Hepatocyte (in vitro differentiated cells): ENCODE measurements around the gene QRICH1. TPM values are rescaled to one million over a fixed set of nuclear protein-coding genes. Genes with fewer than 3 reads are reported as not detected.

ENCODE experiments used
- DNase-seq: peaks from one replicate; pipeline ENCODE4 v3.0.0-alpha.2; 2016; ENCODE audit warnings: low spot score
- H2AFZ ChIP-seq: fragments of 200-600 bp; sonication (generic); 2 replicates; pipeline ENCODE4 v1.6.0; 2016; ENCODE audit warnings: antibody characterized with exemption, mild to moderate bottlenecking
- H3K27ac ChIP-seq: fragments of 200-600 bp; sonication (generic); 2 replicates; pipeline ENCODE4 v1.5.1; 2016; ENCODE audit warnings: mild to moderate bottlenecking
- H3K27me3 ChIP-seq: fragments of 200-600 bp; sonication (generic); 2 replicates; pipeline ENCODE4 v1.6.1; 2016
- H3K36me3 ChIP-seq: fragments of 200-600 bp; sonication (generic); replicated peaks from 2 replicates; pipeline ENCODE4 v1.5.1; 2016; ENCODE audit warnings: low read depth; ENCODE audit not compliant: insufficient read depth
- H3K4me1 ChIP-seq: fragments of 200-600 bp; sonication (generic); 2 replicates; pipeline ENCODE4 v1.5.1; 2016; ENCODE audit warnings: mild to moderate bottlenecking, moderate library complexity; ENCODE audit not compliant: insufficient read depth
- H3K4me2 ChIP-seq: fragments of 200-600 bp; sonication (generic); 2 replicates; pipeline ENCODE4 v1.6.0; 2016
- H3K4me3 ChIP-seq: fragments of 200-600 bp; sonication (generic); 2 replicates; pipeline ENCODE4 v1.5.1; 2016; ENCODE audit warnings: mild to moderate bottlenecking
- H3K79me2 ChIP-seq: fragments of 200-600 bp; sonication (generic); 2 replicates; pipeline ENCODE4 v1.6.0; 2017; ENCODE audit warnings: mild to moderate bottlenecking
- H3K9me2 ChIP-seq: fragments of 200-600 bp; sonication (generic); replicated peaks from 2 replicates; pipeline ENCODE4 v1.6.0; 2017; ENCODE audit warnings: mild to moderate bottlenecking; ENCODE audit not compliant: insufficient read depth
- H3K9me3 ChIP-seq: fragments of 200-600 bp; sonication (generic); 2 replicates; pipeline ENCODE4 v1.5.1; 2016; ENCODE audit warnings: low read depth, mild to moderate bottlenecking
- H4K20me1 ChIP-seq: fragments of 200-600 bp; sonication (generic); 2 replicates; pipeline ENCODE4 v1.6.0; 2016; ENCODE audit warnings: mild to moderate bottlenecking; ENCODE audit not compliant: insufficient read depth, poor library complexity, severe bottlenecking
- CTCF ChIP-seq: fragments of 200-600 bp; sonication (generic); IDR thresholded peaks from 2 replicates; pipeline ENCODE4 v1.5.1; 2016; ENCODE audit warnings: antibody characterized with exemption, mild to moderate bottlenecking; ENCODE audit not compliant: poor library complexity
- EZH2 ChIP-seq: fragments of 200-600 bp; sonication (generic); IDR thresholded peaks from 2 replicates; pipeline ENCODE4 v1.6.1; 2016; ENCODE audit warnings: antibody characterized with exemption, mild to moderate bottlenecking, borderline replicate concordance
- EZH2phosphoT487 ChIP-seq: fragments of 200-600 bp; sonication (generic); IDR thresholded peaks from one replicate; pipeline ENCODE4 v1.6.1; 2018; ENCODE audit warnings: antibody characterized with exemption, mild to moderate bottlenecking, low read depth, moderate library complexity; ENCODE audit not compliant: unreplicated experiment, severe bottlenecking
- WGBS: methylation state at CpG from one replicate; pipeline ENCODE4 v1.1.6; 2016; ENCODE audit warnings: low lambda C conversion rate; ENCODE audit errors: missing lambda C conversion rate; 5-methylcytosine and 5-hydroxymethylcytosine counted together
- polyA plus RNA-seq: library from polyadenylated mRNA; unstranded; fragments of >200 nt; fragmentation: Nextera tagmentation; extraction: Ambion mirVana; gene quantifications from 2 replicates; pipeline ENCODE4 v1.2.1, GENCODE V29; 2016
- total RNA-seq: library from RNA; depleted of rRNA; stranded (reverse); fragments of >200 nt; gene quantifications from 2 replicates; pipeline ENCODE4 v1.2.3, GENCODE V29; 2014

QRICH1 gene
- total and polyA plus RNA-seq, 2 experiments from 2014 or later: 42.6 to 79.9 TPM

- Histone ChIP-seq H3K4me1 (no peaks in the 10 kb centered on the region), H3K27ac (no peak overlapping the region), H4K20me1 (peaks cover 32% of the 10 kb centered on the region), H3K9me3 (no peaks in the 10 kb centered on the region), H3K79me2 (peaks cover 86% of the 10 kb centered on the region), H3K9me2 (no peaks in the 10 kb centered on the region), H3K4me2 (no peak overlapping the region), H3K27me3 (no peaks in the 10 kb centered on the region), H3K4me3 (no peak overlapping the region), H2AFZ (no peak overlapping the region), H3K36me3 (no peaks in the 10 kb centered on the region)
- 97% methylated on average over 13 of the region's 13 CpGs for WGBS
- TF ChIP-seq CTCF (no peak), EZH2 (no peak), EZH2phosphoT487 (no peak)
- DNase-seq: no peak
Observed at GRCh38 chr3:49076116-49076515, 17.8 kb downstream of the QRICH1 start.

GRCh38 chr3:49058011-49058410 lies 35.9 kb downstream of the QRICH1 start:
- Histone ChIP-seq H3K27ac (no peak overlapping the region), H4K20me1 (no peaks in the 10 kb centered on the region)
- 83% methylated on average over 7 of the region's 7 CpGs for WGBS

GRCh38 chr3:49057268-49057667 lies 36.6 kb downstream of the QRICH1 start:
- H4K20me1 ChIP-seq: no peaks in the 10 kb centered on the region
- no peaks in the 10 kb centered on the region for H3K4me1 ChIP-seq
- H3K9me3 ChIP-seq: no peaks in the 10 kb centered on the region
- no peak for TF ChIP-seq CTCF
- no peaks in the 10 kb centered on the region for H3K9me2 ChIP-seq
- no peak overlapping the region for H3K27ac ChIP-seq
- no peak overlapping the region for H3K4me2 ChIP-seq
- H3K36me3 ChIP-seq: no peaks in the 10 kb centered on the region
- H3K27me3 ChIP-seq: no peaks in the 10 kb centered on the region
- H3K79me2 ChIP-seq: peaks cover 17% of the 10 kb centered on the region
- DNase-seq: no peak
- 97% methylated on average over 10 of the region's 10 CpGs for WGBS
- no peak overlapping the region for H2AFZ ChIP-seq
- H3K4me3 ChIP-seq: no peak overlapping the region

More at GRCh38 chr3:49058011-49058410, 35.9 kb downstream of the QRICH1 start:
- no peak overlapping the region for H3K4me2 ChIP-seq
- no peaks in the 10 kb centered on the region for H3K4me1 ChIP-seq
- TF ChIP-seq CTCF: no peak
- TF ChIP-seq EZH2: no peak
- no peak for TF ChIP-seq EZH2phosphoT487
- no peak for DNase-seq
- H2AFZ ChIP-seq: no peak overlapping the region
- no peak overlapping the region for H3K4me3 ChIP-seq
- H3K79me2 ChIP-seq: peaks cover 17% of the 10 kb centered on the region
- no peaks in the 10 kb centered on the region for H3K27me3 ChIP-seq
- no peaks in the 10 kb centered on the region for H3K9me2 ChIP-seq
- no peaks in the 10 kb centered on the region for H3K36me3 ChIP-seq
- no peaks in the 10 kb centered on the region for H3K9me3 ChIP-seq

GRCh38 chr3:49054344-49054862 lies 39.5 kb downstream of the QRICH1 start:
- no peak for DNase-seq
- TF ChIP-seq EZH2phosphoT487 (no peak), CTCF (no peak), EZH2 (no peak)
- H3K9me3 ChIP-seq: no peaks in the 10 kb centered on the region
- H3K4me2 ChIP-seq: no peak overlapping the region
- H3K27me3 ChIP-seq: no peaks in the 10 kb centered on the region
- H4K20me1 ChIP-seq: no peaks in the 10 kb centered on the region
- no peaks in the 10 kb centered on the region for H3K9me2 ChIP-seq
- H3K4me1 ChIP-seq: no peaks in the 10 kb centered on the region
- no peak overlapping the region for H2AFZ ChIP-seq
- H3K4me3 ChIP-seq: no peak overlapping the region
- H3K79me2 ChIP-seq: peaks cover 13% of the 10 kb centered on the region
- 95% methylated on average over 2 of the region's 2 CpGs for WGBS
- no peaks in the 10 kb centered on the region for H3K36me3 ChIP-seq
- H3K27ac ChIP-seq: no peak overlapping the region
